NT2/D1 (cell line): ENCODE measurements around the gene DDX51.
"Not testable (repeated sequence)": the region's sequence is repeated elsewhere in the genome, so short reads cannot be mapped to it uniquely, and the experiment has no call there.

Experiments
- DNase-seq: peaks from one replicate; pipeline ENCODE4 v3.0.0-alpha.2; 2011; ENCODE audit warnings: low read depth, low spot score
- H3K27me3 ChIP-seq: 2 replicates; pipeline ENCODE4 v1.6.0; 2011; ENCODE audit warnings: mild to moderate bottlenecking; ENCODE audit not compliant: insufficient read length, insufficient read depth
- H3K36me3 ChIP-seq: 2 replicates; pipeline ENCODE4 v1.6.1; 2011; ENCODE audit warnings: mild to moderate bottlenecking, low read length, mixed read lengths; ENCODE audit not compliant: insufficient read depth, insufficient read length
- H3K4me1 ChIP-seq: 2 replicates; pipeline ENCODE4 v1.5.1; 2011; ENCODE audit not compliant: insufficient read depth, insufficient read length
- H3K4me3 ChIP-seq: 2 replicates; pipeline ENCODE4 v1.5.1; 2011; ENCODE audit warnings: low read depth; ENCODE audit not compliant: insufficient read length
- H3K9ac ChIP-seq: 2 replicates; pipeline ENCODE4 v1.6.0; 2011; ENCODE audit warnings: low read depth; ENCODE audit not compliant: insufficient read length
- H3K9me3 ChIP-seq: 2 replicates; pipeline ENCODE4 v1.5.1; 2011; ENCODE audit warnings: mild to moderate bottlenecking, low read length; ENCODE audit not compliant: insufficient read depth
- SUZ12 ChIP-seq: IDR thresholded peaks from 2 replicates; pipeline ENCODE4 v1.6.1; 2011; ENCODE audit not compliant: insufficient read length, insufficient read depth; ENCODE audit errors: extremely low read depth
- YY1 ChIP-seq: IDR thresholded peaks from 2 replicates; pipeline ENCODE4 v1.6.1; 2011; ENCODE audit not compliant: insufficient read length, insufficient read depth
- ZNF274 ChIP-seq: IDR thresholded peaks from 2 replicates; pipeline ENCODE4 v1.6.1; 2011; ENCODE audit warnings: mild to moderate bottlenecking, low read depth, low read length

Gene DDX51

DNA sequence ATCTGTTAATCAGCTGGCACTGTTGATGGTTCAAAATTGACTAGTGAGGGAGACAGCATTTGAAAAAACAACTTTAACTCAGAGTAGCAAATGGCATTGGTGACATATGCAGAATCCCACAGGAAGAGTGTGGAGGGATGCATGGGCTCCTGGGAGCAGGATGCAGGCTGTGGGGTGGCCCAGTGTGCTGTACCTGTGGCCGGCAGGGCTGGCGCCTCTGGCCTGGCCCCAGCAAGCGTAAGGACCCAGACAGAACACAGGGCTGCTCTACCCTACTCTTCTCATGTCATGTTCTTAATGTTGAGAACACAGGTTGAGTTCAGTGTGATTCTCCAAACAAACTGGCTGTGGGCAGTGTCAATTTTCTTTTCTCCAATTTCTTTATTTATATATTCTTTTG lies 33.4 kb downstream of the DDX51 start:
- DNase-seq, result no peak
- Histone ChIP-seq H3K9me3 (no peaks in the 10 kb centered on the region), H3K9ac (no peak overlapping the region), H3K36me3 (peaks cover 58% of the 10 kb centered on the region), H3K4me3 (no peak overlapping the region), H3K27me3 (no peaks in the 10 kb centered on the region), H3K4me1 (peaks cover 4% of the 10 kb centered on the region)
- no peak for TF ChIP-seq SUZ12
- TF ChIP-seq YY1, result no peak
- TF ChIP-seq ZNF274, result no peak

DNA sequence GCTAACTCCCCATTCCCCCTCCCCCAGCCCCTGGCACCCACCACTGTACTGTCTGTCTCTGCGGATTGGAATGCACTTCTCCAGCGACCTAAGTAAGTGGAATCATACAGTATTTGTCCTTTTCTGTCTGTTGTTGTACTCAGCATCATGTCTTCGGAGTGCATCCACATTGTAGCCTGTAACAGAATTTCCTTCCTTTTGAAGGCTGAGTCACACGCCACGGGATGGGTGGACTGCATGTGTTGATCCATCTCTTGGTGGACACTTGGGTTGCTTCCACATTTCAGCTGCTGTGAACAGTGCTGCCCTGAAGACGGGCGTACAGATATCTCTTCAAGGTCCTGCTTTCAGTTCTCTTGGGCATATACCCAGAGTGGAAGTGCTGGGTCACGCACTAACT lies 34.4 kb downstream of the DDX51 start:
- H3K4me3 ChIP-seq, result no peak overlapping the region
- no peak overlapping the region for H3K9ac ChIP-seq
- peaks cover 4% of the 10 kb centered on the region for H3K4me1 ChIP-seq
- DNase-seq, result no peak
- peaks cover 55% of the 10 kb centered on the region for H3K36me3 ChIP-seq
- H3K9me3 ChIP-seq, result no peaks in the 10 kb centered on the region
- no peaks in the 10 kb centered on the region for H3K27me3 ChIP-seq
- no peak for TF ChIP-seq SUZ12

DNA sequence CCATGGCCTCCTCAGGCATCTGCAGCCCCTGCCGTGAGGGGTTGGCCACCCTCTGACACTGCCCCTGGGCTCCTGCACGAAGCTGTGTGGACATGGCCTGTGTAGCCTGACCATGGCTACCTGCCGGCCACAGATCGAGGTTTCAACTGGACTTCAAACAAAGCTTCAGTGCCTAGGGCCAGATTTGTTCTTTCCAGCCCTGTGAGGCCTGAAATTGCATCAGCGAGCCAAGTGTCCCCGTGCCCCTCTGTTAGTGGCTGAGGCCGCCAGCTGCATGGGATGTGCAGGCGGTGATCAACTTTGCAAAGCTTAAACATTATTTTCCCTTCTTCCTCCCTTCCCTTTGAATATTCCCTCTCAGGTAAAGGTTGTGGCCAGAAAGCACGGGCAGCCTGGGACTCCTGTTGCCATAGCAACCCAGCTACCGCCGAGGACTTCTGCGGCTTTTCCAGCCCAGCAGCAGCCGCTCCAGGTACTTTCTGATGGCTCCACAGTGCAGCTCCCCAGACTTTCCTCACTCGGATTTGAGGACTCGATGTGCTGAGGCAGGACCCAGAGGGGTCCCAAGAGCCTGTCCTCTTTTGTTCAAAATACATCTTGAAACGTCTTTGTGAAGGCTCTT lies 35.8 kb downstream of the DDX51 start:
- H3K9me3 ChIP-seq, result no peaks in the 10 kb centered on the region
- no peaks in the 10 kb centered on the region for H3K27me3 ChIP-seq
- H3K4me1 ChIP-seq, result peaks cover 9% of the 10 kb centered on the region
- peaks cover 53% of the 10 kb centered on the region for H3K36me3 ChIP-seq
- H3K9ac ChIP-seq, result no peak overlapping the region
- DNase-seq, result no peak
- TF ChIP-seq ZNF274 (no peak), YY1 (no peak), SUZ12 (no peak)
- H3K4me3 ChIP-seq, result no peak overlapping the region

DNA sequence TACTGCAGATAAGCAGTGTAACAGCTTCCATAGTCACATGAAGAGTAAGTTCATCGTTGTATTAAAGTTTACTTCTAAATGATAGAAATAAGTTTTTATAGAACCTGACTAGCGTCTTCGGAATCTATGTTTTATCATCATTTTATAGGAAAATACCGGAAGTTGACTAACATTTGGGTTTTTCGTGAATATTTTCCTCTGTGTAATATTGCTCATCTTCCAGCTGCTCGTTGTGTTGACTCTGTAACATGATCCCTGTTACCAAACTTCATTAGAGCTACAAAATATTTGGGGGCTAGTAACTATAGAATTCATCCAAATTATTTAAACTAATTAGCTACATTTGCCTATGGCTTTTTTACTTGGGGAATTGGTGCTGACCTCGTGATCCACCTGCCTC lies 37.2 kb downstream of the DDX51 start:
- TF ChIP-seq YY1, result no peak
- TF ChIP-seq ZNF274, result no peak
- no peak for TF ChIP-seq SUZ12
- peaks cover 9% of the 10 kb centered on the region for H3K4me1 ChIP-seq
- no peak overlapping the region for H3K9ac ChIP-seq

DNA sequence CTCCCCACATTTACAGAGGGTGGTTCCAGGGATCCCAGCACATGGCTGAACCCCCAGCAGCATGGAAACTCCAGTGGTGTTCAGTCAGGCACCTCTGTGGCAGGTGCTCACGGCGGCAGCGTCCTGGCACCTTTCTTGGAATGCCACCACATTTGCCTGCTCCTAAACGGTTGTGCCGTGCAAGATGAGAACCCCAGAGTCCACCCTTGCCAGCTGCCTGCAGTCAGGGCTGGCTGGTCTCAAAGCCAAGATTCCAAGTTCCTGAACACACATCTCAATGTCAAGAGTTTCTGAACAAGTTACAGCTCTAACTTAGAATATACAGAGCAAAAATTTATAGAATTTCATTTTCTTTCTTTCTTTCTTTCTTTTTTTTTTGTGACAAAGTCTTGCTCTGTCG lies 38.7 kb downstream of the DDX51 start:
- H3K27me3 ChIP-seq, result no peaks in the 10 kb centered on the region
- H3K9ac ChIP-seq, result no peak overlapping the region
- H3K4me1 ChIP-seq, result peaks cover 9% of the 10 kb centered on the region
- H3K36me3 ChIP-seq, result peaks cover 44% of the 10 kb centered on the region
- DNase-seq, result no peak
- H3K9me3 ChIP-seq, result no peaks in the 10 kb centered on the region
- no peak for TF ChIP-seq YY1
- no peak for TF ChIP-seq SUZ12
- TF ChIP-seq ZNF274, result no peak
- H3K4me3 ChIP-seq, result no peak overlapping the region

More for the DNA sequence above, 37.2 kb downstream of the DDX51 start:
- DNase-seq, result no peak
- peaks cover 53% of the 10 kb centered on the region for H3K36me3 ChIP-seq
- H3K4me3 ChIP-seq, result no peak overlapping the region
- no peaks in the 10 kb centered on the region for H3K9me3 ChIP-seq
- H3K27me3 ChIP-seq, result no peaks in the 10 kb centered on the region

DNA sequence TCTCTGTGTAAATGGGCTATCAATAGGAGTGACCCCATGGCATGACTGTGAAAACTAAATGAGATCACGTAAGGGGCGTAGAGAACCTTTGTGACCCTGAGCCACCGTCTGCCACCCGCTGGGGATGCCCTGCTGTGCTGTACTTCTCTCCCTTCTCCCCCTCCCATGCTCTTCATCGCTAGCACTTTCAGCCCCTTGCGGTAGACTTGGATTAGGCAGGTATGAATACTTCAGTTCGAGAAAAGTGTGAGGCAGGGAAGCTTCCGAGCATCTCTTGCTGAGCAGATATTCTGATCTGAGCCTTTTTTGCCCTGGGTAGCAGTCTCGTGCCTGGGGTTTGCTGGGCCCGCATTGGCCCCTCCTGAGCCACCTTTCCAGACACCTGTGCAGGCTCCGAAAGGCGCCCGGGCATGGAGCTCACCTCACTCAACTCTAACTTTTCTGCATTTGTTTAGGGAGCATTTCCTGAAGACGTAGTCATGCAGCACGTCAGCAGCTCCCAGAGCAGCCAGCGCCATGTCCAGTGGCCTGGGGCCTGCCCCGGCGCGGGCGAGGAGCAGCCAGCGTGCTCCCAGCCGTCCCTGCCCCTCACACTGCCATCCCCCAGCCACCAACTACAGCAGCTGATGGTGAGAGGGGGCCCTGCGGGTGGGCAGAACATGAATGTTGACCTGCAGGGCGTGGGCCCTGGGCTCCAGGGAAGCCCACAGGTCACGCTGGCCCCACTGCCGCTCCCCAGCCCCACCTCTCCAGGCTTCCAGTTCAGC lies 40.4 kb downstream of the DDX51 start:
- H3K4me3 ChIP-seq, result no peak overlapping the region
- no peak for DNase-seq
- TF ChIP-seq YY1 (no peak), ZNF274 (no peak), SUZ12 (no peak)
- H3K27me3 ChIP-seq, result no peaks in the 10 kb centered on the region
- peaks cover 45% of the 10 kb centered on the region for H3K36me3 ChIP-seq
- H3K9me3 ChIP-seq, result no peaks in the 10 kb centered on the region
- H3K4me1 ChIP-seq, result peaks cover 9% of the 10 kb centered on the region
- no peak overlapping the region for H3K9ac ChIP-seq

DNA sequence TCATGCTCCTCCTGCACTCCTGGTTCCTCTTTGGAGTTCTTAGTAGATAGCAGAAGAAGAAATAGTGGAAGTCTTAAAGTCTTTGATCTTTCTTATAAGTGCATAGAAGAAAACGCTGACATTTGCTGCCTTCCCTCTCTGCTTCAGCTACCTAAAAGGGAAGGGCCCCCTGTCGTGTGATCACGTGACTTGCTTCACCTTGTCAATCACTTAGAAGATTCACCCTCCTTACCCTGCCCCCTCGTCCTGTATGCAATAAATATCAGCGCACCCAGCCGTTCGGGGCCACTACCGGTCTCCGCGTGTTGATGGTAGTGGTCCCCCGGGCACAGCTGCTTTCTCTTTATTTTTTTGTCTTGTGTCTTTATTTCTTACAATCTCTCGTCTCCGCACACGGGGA lies 41.0 kb downstream of the DDX51 start:
- not testable (repeated sequence) for H3K27me3 ChIP-seq, H3K4me1 ChIP-seq, H3K4me3 ChIP-seq, H3K9ac ChIP-seq, H3K9me3 ChIP-seq, DNase-seq
- peaks cover 38% of the 10 kb centered on the region for H3K36me3 ChIP-seq

DNA sequence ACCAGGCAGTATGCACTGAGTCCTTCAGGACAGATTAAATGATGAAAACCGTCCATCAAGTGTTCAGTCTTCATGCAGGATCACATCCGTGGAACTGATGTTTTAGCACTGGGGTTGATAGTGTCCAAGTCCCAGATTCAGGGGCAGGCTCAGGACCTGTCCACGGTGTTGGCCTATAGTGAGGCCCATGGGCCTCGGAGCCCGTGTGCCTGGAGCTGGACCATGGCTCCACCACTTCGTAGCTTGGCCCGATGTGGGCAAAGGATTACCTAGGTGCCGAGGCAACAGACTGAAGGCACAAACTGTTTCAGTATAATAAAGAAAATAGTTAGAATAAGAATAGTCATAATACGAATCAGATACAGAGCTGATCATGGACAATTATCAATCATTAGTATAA lies 41.8 kb downstream of the DDX51 start:
- no peak overlapping the region for H3K4me3 ChIP-seq
- no peak for DNase-seq
- TF ChIP-seq SUZ12 (no peak), YY1 (no peak), ZNF274 (no peak)
- no peak overlapping the region for H3K9ac ChIP-seq
- H3K36me3 ChIP-seq, result peaks cover 38% of the 10 kb centered on the region
- no peaks in the 10 kb centered on the region for H3K27me3 ChIP-seq
- H3K9me3 ChIP-seq, result no peaks in the 10 kb centered on the region
- peaks cover 4% of the 10 kb centered on the region for H3K4me1 ChIP-seq
